ENCODE measurements around the gene ZBTB18. TPM values are rescaled to one million over a fixed set of nuclear protein-coding genes. Genes with fewer than 3 reads are reported as not detected.

Gene ZBTB18
- total and polyA plus RNA-seq, 2 of the 4 experiments (the other 2 are of a cell fraction): 10.0 to 16.0 TPM

GRCh38 chr1:244027491-244028145 is 23.5 kb upstream of the ZBTB18 start:
- Histone ChIP-seq H3K4ac (ENCODE audit: low read depth, low read length) (no peak overlapping the region), H3K9me1 (ENCODE audit: insufficient read depth, low read length) (no peaks in the 10 kb centered on the region), H3K56ac (ENCODE audit: extremely low read depth, insufficient read depth, low read length) (no peak overlapping the region), H3K9ac (ENCODE audit: low read depth, low read length) (no peak overlapping the region), H3K4me2 (ENCODE audit: low read depth, low read length) (no peak overlapping the region), H3K4me3 (ENCODE audit: insufficient read depth, low read depth, low read length) (no peak overlapping the region), H4K8ac (ENCODE audit: low read depth in 2 of 2, low read length in 2 of 2) (no peak overlapping the region), H3K14ac (replicated peaks; ENCODE audit: low read depth, low read length) (no peak overlapping the region), H2BK5ac (ENCODE audit: low read depth, low read length, poor library complexity, severe bottlenecking) (no peak overlapping the region), H3K9me3 (ENCODE audit: control insufficient read depth, insufficient read depth, low read length) (no peaks in the 10 kb centered on the region), H4K91ac (ENCODE audit: insufficient read depth, low read depth, low read length) (no peak overlapping the region), H3K4me1 (ENCODE audit: control insufficient read depth, insufficient read depth, low read length) (no peaks in the 10 kb centered on the region), H2AK9ac (replicated peaks; ENCODE audit: low read depth, low read length, poor library complexity) (no peak overlapping the region), H3K27ac (ENCODE audit: insufficient read depth, low read length) (no peak overlapping the region), H3K36me3 (ENCODE audit: control insufficient read depth, insufficient read depth, low read length) (no peaks in the 10 kb centered on the region), H4K5ac (ENCODE audit: low read depth, low read length) (no peak overlapping the region), H3K79me1 (ENCODE audit: low read depth in 1 of 2, low read length in 2 of 2) (no peaks in the 10 kb centered on the region), H2BK15ac (ENCODE audit: low read depth, low read length) (no peak overlapping the region), H3K18ac (ENCODE audit: low read depth, low read length) (no peak overlapping the region), H4K20me1 (ENCODE audit: insufficient read depth, low read length) (no peaks in the 10 kb centered on the region), H2BK120ac (ENCODE audit: low read depth, low read length) (no peak overlapping the region), H2AFZ (replicated peaks; ENCODE audit: low read length, poor library complexity) (no peak overlapping the region), H2BK20ac (ENCODE audit: low read depth, low read length) (no peak overlapping the region), H2AK5ac (ENCODE audit: low read depth, low read length) (no peak overlapping the region), H3K27me3 (ENCODE audit: control insufficient read depth, insufficient read depth, low read length) (peaks cover 23% of the 10 kb centered on the region), H3K23ac (ENCODE audit: low read depth, low read length) (no peak overlapping the region)
- WGBS, 2 experiments (ENCODE audit: extremely low coverage in 2 of 2, insufficient read length in 1 of 2): 62% methylated on average over 4 of the region's 17 CpGs; no CpG with 5 or more reads in 1 of the 2 experiments
- CTCF ChIA-PET: no interaction called here
- TF ChIP-seq BHLHE40 (IDR thresholded peaks at IDR 0.05; ENCODE audit: low read depth, low read length) (no peak), RFX5 (IDR thresholded peaks at IDR 0.05; ENCODE audit: low read depth, low read length) (no peak), CTCF (conservative IDR thresholded peaks at IDR 0.05; ENCODE audit: low read depth, low read length) (no peak), NFE2L2 (IDR thresholded peaks at IDR 0.05; ENCODE audit: low read depth, low read length) (no peak), MAFK (IDR thresholded peaks at IDR 0.05; ENCODE audit: low read depth, low read length) (no peak), FOS (IDR thresholded peaks at IDR 0.05; ENCODE audit: low read depth, low read length) (no peak), SMC3 (IDR thresholded peaks at IDR 0.05; ENCODE audit: low read depth, low read length) (no peak), RAD21 (IDR thresholded peaks at IDR 0.05; ENCODE audit: low read length) (no peak), CEBPB (IDR thresholded peaks at IDR 0.05; ENCODE audit: low read depth, low read length) (no peak), CHD1 (IDR thresholded peaks at IDR 0.05; ENCODE audit: low read depth, low read length) (no peak), MXI1 (IDR thresholded peaks at IDR 0.05; ENCODE audit: borderline replicate concordance, low read depth, low read length) (no peak), RCOR1 (IDR thresholded peaks at IDR 0.05; ENCODE audit: insufficient replicate concordance, low read length) (no peak), ELK1 (IDR thresholded peaks at IDR 0.05; ENCODE audit: borderline replicate concordance, low read depth, low read length) (no peak)
- BruUV-seq (replicated peaks): no TSS peak
- ATAC-seq (ENCODE audit: low read depth): no peak
- in situ Hi-C loops (cut with MboI; ENCODE audit: low sequenced_read_pairs) (no loop called here), dilution Hi-C loops (cut with HindIII; ENCODE audit: low sequenced_read_pairs, unreplicated experiment) (no loop called here), intact Hi-C loops (cut with micrococcal nuclease) (no loop called here)
- no peak for DNase-seq
- POLR2A ChIA-PET (ENCODE audit: unreplicated experiment): no interaction called here

Data from IMR-90 (cell line).